Activated naive CD4-positive, alpha-beta T cell (primary cell): ENCODE data around the gene GSG1L.
"Not testable (repeated sequence)": the region's sequence is repeated elsewhere in the genome, so short reads cannot be mapped to it uniquely, and the experiment has no call there.

Experiments used
- DNase-seq, 4 experiments: peaks; one replicate each; lab custom pipeline; 2025; lab: John Stamatoyannopoulos, UW

GSG1L gene

DNA sequence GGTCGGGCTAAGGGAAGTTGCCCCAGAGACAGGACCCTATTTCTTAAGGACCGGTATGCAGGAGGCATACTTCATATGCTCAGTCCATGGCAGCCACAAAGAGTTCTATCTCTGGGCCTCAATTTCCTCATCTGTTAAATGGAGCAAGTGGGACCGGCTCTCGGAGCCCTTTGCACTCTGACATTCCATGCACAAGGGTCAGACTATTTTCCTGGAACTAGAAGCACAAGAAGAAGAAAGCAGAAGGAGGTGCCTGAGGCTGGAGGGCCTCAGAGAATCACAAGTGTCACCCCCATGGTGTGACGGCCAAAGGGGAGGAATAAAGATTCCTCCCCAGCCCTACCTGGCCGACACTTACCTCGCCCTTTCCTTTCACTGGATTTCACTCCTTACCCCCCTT lies 115.8 kb downstream of the GSG1L start:
- no peak for DNase-seq

- no peak for DNase-seq
Observed at GRCh38 chr16:27945233-27945973, 118.1 kb downstream of the GSG1L start.

DNA sequence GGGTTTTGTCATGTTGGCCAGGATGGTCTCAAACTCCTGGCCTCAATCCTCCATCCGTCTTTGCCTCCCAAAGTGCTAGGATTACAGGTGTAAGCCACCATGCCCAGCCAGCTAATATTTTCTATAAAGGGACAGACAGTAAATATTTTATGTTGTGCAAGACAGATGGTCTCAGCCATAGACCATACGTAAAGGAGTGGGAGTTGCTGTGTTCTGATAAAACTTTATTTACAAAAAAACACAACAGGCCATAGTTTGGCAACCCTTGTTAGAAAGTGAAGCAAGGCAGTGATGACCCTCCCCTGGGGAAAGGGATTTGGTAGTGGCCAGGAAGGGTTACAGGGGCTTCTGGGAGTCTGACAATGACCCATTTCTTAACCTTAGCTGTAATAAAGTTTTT lies 119.7 kb downstream of the GSG1L start:
- DNase-seq = no peak

DNA sequence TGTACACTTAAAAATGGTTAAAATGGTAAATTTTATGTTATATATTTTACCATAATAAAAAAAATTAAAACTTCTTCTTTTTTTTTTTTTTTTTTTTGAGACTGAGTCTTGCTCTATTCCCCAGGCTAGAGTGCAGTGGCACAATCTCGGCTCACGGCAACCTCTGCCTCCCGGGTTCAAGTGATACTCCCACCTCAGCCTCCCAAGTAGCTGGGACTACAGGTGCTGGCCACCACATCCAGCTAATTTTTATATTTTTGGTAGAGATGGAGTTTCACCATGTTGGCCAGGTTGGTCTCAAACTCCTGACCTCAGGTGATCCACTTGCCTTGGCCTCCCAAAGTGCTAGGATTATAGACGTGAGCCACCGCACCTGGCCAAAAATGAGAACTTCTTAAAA lies 121.4 kb downstream of the GSG1L start:
- DNase-seq = not testable (repeated sequence)

- no peak for DNase-seq
Observed at GRCh38 chr16:27935076-27935475, 128.4 kb downstream of the GSG1L start.

DNA sequence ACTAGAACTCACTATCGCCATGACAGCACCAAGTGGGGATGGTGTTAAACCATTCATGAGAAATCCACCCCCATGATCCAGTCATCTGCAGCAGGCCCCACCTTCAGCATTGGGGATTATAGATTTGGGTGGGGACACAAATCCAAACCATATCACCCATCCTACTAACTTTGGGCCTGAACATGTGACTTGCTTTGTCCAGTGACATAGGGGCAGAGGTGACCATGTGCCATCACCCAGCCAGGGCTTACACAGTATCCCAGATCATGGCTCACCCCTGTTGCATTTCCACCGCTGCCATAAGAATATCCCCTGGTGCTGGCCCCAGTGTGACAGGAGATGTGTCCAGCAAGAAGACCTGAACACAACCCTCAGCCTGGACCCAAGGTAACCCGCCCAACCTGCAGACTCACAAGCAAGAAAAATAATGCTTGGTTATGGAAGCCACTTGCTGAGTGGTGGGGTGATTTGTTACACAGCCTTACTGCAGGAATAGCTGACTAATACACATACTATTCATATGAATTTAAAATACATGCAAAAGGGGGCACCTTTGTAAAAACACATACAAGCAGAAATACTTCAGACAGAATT lies 130.9 kb downstream of the GSG1L start:
- DNase-seq = no peak

DNA sequence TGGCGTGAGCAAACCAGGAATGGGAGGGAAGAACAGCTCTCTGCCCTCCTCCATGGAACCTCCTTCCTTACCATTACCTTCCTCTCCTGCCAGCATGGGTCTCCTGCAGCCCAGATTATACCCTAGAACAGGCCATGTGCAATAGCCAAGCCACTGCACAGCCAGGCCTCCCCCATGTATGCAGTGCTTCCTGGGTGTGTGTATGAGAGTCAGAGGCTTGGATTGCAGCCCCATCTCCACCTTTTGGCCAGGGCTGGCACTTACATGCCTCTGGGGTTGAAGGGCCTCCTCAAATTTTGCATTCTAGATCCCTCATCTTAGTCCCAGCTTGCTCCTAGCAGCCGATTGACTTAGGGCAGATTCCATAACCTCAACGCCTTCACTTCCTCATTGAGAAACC lies 133.7 kb downstream of the GSG1L start:
- DNase-seq = no peak

DNA sequence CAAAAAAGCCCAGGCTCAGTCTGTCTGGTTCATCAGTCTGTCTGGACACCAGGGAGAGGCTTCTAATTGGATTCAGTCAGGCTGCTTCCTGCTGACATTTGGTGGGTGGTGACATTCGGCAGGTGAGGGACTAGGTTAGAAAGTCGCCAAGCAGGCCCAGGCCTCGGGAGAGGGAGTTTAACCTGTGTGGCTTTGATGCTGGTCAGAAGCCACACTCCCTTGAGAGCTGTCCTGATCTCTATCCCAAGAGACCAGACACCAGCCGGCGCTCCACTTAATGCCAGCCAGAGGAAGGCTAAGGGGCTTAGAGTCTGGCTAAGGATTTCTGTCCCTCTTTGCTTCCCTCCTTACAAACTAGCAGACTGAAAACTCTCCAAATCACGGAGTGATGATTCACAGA lies 135.0 kb downstream of the GSG1L start:
- DNase-seq = no peak

DNA sequence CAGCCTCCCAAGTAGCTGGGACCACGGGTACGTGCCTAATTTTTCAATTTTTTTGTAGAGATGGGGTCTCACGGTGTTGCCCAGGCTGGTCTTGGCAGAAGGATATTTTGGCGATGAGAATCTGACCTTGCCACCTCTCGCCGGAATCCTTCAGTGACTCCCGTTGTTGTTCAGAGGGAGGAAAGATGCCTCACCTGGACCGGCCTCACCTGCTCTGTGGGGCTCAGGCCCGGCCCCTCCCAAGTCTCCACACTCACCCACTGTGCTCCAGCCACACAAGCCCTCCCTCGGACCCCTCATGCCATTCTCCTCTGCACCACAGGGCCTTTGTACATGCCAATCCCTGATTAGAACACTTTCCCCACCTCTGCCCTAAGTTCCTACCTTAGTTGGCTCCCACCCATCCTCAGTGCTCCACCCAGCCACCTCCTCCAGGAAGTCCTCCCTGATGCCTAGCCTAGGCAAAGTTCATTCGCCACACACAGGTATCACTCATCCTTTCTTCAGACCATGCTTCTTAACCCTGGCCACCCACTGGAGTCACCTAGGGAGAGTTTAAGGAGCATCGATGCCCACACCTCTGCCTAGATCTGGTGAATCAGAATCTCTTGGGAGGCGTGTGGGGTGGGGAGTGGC lies 136.1 kb downstream of the GSG1L start:
- DNase-seq = no peak

- no peak for DNase-seq
Observed at GRCh38 chr16:27925612-27926011, 137.9 kb downstream of the GSG1L start.

- DNase-seq = no peak
Observed at GRCh38 chr16:27924411-27925118, 138.9 kb downstream of the GSG1L start.

DNA sequence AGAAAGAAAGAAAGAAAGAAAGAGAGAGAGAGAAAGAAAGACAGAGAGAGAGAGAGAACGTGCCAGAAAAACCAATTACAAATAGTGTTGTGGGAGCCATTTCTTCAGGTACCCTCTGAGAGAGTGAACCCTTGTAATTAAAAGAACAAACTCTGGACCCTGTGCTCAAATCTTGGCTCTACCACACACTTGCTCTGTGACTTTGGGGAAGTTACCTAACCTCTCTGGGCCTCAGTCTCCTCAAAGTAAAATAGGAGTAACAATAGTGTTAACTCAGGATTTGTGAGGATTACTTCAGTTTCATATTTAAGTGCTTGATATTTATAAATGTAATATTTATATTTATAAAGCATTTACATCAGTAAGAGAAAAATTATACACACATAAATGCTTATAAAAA lies 139.8 kb downstream of the GSG1L start:
- DNase-seq = no peak

GRCh38 chr16:27922433-27922832 lies 141.1 kb downstream of the GSG1L start:
- no peak for DNase-seq

DNA sequence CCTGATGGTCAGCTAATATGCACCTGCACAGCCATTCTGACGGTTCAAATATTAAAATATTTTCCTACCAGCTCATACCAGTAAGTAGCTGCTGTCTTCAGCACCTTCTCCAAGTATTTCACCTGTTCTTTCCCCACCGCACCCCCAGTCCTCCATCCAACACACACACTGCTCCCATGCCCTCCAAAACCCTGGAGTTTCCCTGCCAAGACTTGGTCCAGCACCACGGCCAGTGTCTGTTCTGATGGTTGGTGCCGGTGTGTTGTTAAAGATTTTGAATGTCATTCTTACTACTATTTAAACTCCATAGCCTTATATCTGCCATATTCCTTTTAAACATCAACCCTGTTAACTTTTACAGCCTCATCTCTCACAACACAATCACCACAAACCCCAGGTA lies 142.4 kb downstream of the GSG1L start:
- DNase-seq = no peak

DNA sequence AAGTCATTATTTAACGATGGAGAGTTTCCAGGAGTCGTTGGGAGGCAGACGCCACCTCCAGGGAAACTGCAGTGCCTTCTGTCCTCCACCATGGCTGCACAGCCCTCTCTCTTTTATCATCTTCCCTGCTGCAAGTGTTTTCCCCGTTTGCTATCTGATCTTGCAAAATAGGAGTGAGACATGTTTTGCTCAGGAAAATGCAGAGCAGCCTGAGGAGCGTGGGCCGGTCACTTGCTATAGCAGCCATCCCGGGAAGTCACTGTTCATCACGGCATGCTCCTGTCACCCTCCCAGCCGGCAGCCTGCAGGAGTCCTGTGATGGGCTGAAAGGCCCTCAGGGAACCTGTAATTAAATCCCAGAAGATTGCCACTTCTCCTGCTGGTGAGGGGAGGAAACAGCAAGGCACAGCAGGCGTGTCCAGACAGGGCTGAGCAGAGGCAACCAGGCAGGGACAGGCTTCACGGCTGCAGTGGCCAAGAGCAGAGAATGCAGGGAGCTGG lies 143.1 kb downstream of the GSG1L start:
- no peak for DNase-seq

DNA sequence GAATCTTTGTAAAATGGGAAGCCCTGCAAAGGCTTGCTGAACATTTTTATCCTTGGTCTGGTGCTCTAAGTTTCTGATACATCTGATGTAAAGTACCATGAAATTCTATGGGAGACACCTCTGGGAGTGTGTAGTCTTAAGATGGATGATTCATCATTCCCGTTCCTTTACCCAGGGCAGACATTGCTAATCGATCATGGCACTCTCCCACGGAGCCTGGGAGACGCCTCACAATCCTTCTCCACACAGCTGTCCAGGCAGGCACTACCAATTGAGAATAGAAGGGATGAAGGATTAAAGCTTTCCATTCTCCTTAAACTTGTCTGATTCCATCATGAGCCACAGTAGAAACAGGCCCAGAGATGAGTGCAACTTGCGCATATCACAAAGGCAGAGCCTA lies 144.8 kb downstream of the GSG1L start:
- no peak for DNase-seq

DNA sequence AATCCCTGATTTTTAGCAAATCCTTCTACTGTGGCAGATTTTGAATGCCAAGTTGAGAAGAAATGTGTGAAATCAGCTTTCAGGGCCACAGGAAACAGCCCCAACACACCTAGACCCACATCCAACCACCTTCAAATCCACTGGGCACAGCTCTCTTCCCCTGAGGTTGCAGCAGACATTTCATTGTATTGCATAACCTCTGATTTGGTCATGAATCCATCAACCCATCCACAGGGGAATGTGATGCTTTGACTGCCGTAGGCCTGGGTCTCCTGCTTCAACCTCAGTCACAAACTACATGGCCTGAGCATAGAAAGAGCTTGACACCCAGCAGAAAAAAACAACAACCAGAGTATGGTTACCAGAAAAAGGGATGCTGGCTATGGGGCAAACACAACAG lies 145.6 kb downstream of the GSG1L start:
- DNase-seq = no peak

GRCh38 chr16:27911486-27911885 lies 152.0 kb downstream of the GSG1L start:
- DNase-seq = no peak

DNA sequence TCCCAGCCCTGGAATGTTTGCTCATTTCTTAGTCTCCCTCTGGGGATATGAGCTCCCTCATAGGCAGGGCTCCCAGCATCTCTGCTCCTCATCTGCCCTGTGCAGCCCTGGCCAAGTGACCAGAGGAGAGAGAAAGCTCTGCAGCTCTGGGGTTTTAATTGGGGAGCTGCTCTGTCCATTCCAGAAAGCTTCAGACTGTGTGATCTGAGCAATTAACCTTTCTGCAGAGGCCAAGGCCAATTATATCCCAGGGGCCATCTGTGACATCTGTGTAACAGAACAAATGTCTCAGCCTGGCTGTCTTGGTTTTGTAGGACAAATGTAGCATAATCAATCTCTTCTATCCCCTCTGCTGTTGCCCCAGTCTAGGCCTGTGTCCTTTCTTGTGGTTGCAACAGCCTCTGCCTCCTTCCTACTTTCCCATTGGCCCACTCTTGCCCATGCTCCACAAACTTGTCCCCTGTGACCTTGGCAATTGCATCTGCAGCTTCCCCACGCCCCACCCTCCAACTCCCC lies 156.0 kb downstream of the GSG1L start:
- DNase-seq = no peak

DNA sequence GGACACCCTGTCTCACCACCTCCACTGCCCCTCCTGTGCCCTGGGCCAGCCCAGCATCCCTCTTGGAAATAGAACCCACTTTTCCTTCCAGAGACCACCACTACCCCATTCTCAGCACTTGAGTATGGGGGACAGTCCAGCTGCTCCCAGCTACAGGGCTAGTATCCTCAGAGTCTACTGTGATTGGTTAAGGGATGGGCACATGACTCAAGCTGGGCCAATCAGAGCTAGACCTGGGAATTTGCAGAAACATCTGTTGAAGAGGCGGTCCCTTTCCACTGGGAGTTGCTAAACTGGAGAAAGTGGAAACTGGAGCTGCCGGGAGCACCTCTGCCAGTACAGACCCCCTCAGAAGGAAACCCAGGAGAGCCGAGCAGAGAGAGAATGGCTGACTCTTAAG lies 156.6 kb downstream of the GSG1L start:
- no peak for DNase-seq

GRCh38 chr16:27903046-27903655 lies 160.4 kb downstream of the GSG1L start:
- no peak for DNase-seq

GRCh38 chr16:27902551-27902950 lies 161.0 kb downstream of the GSG1L start:
- no peak for DNase-seq
